K562 (cell line): ENCODE results near the gene DHDDS. TPM values are rescaled to one million over a fixed set of nuclear protein-coding genes. Genes with fewer than 3 reads are reported as not detected.

Source experiments
- CBX5 ChIP-seq: IDR thresholded peaks from 2 replicates; pipeline ENCODE4 v1.6.1; 2014; ENCODE audit warnings: low read depth, borderline replicate concordance
- GMEB1 ChIP-seq: fragments of 250-450 bp; sonication (Bioruptor Pico); IDR thresholded peaks from 2 replicates; pipeline ENCODE4 v1.4.0; 2020; ENCODE audit warnings: mild to moderate bottlenecking
- HDAC8 ChIP-seq: fragments of 450-650 bp; IDR thresholded peaks from 2 replicates; pipeline ENCODE4 v1.6.1; 2016; ENCODE audit warnings: mild to moderate bottlenecking, missing genetic modification characterization, moderate library complexity, missing compliant biosample characterization
- MAX ChIP-seq: sonication (generic); formaldehyde crosslinking; IDR thresholded peaks from 2 replicates; pipeline ENCODE4 v1.9.0; 2022; ENCODE audit warnings: mild to moderate bottlenecking, missing genetic modification reagents
- MGA ChIP-seq: fragments of 450-650 bp; IDR thresholded peaks from 2 replicates; pipeline ENCODE4 v1.6.1; 2016; ENCODE audit warnings: mild to moderate bottlenecking, moderate library complexity
- MYNN ChIP-seq, 2 experiments: sonication (generic); formaldehyde crosslinking in 1 of 2; IDR thresholded peaks; 2 replicates each; pipeline versions ENCODE4 v1.5.0 to v1.6.1; 2016 to 2020; ENCODE audit warnings: antibody characterized with exemption in 1 of 2, missing genetic modification reagents in 1 of 2
- NCOA4 ChIP-seq: fragments of 450-650 bp; IDR thresholded peaks from 2 replicates; pipeline ENCODE4 v1.6.1; 2018; ENCODE audit warnings: mild to moderate bottlenecking; ENCODE audit not compliant: partially characterized antibody
- POLR2AphosphoS5 ChIP-seq: IDR thresholded peaks from 2 replicates; pipeline ENCODE4 v1.6.1; 2011; ENCODE audit warnings: mild to moderate bottlenecking, low read depth, low read length, moderate library complexity; ENCODE audit not compliant: control insufficient read depth, insufficient read depth
- PTBP1 ChIP-seq: fragments of 200-400 bp; formaldehyde crosslinking; IDR thresholded peaks from 2 replicates; pipeline ENCODE4 v1.6.1; 2017; ENCODE audit warnings: low read depth, low read length
- RHOXF2B ChIP-seq: fragments of 250-450 bp; sonication (Bioruptor Pico); conservative IDR thresholded peaks from 2 replicates; pipeline ENCODE4 v1.5.1; 2021
- SREBF2 ChIP-seq: sonication (generic); formaldehyde crosslinking; IDR thresholded peaks from 2 replicates; pipeline ENCODE4 v1.4.0; 2020; ENCODE audit warnings: mild to moderate bottlenecking, missing genetic modification reagents
- ZNF134 ChIP-seq: fragments of 250-450 bp; sonication (Bioruptor Pico); conservative IDR thresholded peaks from 2 replicates; pipeline ENCODE4 v1.4.0; 2020
- ZNF184 ChIP-seq: sonication (generic); formaldehyde crosslinking; IDR thresholded peaks from 2 replicates; pipeline ENCODE4 v1.5.0; 2020; ENCODE audit warnings: missing genetic modification reagents
- ZNF398 ChIP-seq: fragments of 250-450 bp; sonication (Bioruptor Pico); IDR thresholded peaks from 2 replicates; pipeline ENCODE4 v1.8.0; 2021; ENCODE audit warnings: moderate library complexity, mild to moderate bottlenecking, inconsistent platforms
- polyA plus RNA-seq, 8 experiments: library from polyadenylated mRNA; depleted of rRNA in 4 of 8; stranded (reverse) in 5 of 8; unstranded in 3 of 8; fragments of >200 nt; fragmentation: Nextera tagmentation in 2 of 8; fragmentation: Illumina TruSeq in 1 of 8; extraction: Ambion mirVana in 2 of 8; extraction: Trizol in 1 of 8; gene quantifications; 2 replicates each; pipeline versions ENCODE4 v1.2.1 to v1.2.3, GENCODE V29; 2011 to 2014; ENCODE audit warnings: inconsistent platforms in 1 of 8, missing spikeins in 1 of 8
- total RNA-seq, 7 experiments: library from RNA; depleted of rRNA in 6 of 7; stranded (reverse); fragments of >200 nt in 6 of 7; fragmentation: Illumina TruSeq in 2 of 7; extraction: Trizol in 2 of 7; gene quantifications; 2 replicates each; pipeline versions ENCODE4 v1.2.1 to v1.2.3, GENCODE V29; 2011 to 2021; ENCODE audit warnings: low replicate concordance in 1 of 7

The DHDDS gene
- total and polyA plus RNA-seq, 9 of the 15 experiments (the other 6 are each of a cell fraction or from before 2014, with no cell fraction given), result 33.3 to 55.0 (median 44.3) TPM

DNA sequence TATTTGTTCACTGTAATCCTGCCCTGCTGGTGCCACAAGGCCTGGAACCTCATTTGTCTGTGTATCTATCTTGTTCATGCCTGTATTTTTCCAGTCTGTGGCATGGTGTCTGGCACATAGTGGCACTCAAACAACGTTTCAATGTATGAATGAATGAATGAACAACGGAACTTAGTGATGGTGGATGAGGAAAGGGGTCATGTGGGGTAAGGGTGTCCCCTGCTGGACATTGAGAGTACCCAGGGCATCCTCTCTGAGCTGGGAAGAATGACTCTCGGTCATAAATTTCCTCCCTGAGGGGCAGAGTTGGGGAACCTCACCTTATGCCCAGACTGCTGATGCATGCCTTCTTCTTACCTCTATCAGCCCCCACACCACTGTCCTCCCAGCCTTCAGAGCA, 40.7 kb upstream of the DHDDS start (continued):
- TF ChIP-seq ZNF184 (CRISPR knock-in tag) (no peak), SREBF2 (CRISPR knock-in tag) (no peak), PTBP1 (no peak), HDAC8 (tag) (no peak), GMEB1 (CRISPR knock-in tag) (no peak), MGA (no peak), NCOA4 (no peak), CBX5 (no peak), RHOXF2B (CRISPR knock-in tag) (no peak), MAX (no peak), POLR2AphosphoS5 (no peak), MYNN (IDR thresholded peaks at IDR 0.05) (no peak), MYNN (CRISPR knock-in tag; IDR thresholded peaks at IDR 0.05) (no peak), ZNF398 (no peak), ZNF134 (CRISPR knock-in tag) (no peak)
